Measurements from ENCODE around the gene RIC3.

The RIC3 gene

DNA sequence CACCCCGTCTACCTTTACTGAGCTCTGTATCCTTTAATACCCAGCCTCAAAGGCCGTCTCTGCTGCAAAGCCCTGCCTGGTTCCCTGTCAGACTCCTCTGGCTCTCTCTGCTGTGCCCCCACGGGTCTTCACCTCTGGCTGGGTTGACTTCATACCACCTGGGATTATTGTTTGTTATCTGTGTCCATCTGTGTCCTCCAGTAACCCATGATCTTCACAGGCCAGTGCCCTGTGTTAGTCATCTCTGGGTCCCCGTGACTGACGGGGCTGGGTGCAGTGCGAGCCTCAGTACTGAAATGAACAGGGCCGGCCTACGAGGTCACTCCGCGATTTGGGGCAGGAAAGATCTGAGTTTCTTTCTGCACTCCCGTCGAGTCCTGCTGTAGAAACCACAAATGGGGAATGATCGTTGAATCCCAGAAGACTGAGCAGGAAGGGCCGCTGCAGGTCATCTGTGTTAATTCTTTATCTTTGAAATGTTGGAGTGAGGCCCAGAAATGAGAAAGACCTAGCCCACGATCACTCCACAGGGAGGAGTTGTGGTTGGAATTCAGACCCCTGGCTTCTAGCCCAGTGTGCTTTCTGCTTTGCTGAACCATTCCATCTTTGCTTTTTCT is 100.1 kb downstream of the RIC3 start:
- DNase-seq (ENCODE audit: low read depth in 1 of 2, low spot score in 1 of 2), result no peak

DNA sequence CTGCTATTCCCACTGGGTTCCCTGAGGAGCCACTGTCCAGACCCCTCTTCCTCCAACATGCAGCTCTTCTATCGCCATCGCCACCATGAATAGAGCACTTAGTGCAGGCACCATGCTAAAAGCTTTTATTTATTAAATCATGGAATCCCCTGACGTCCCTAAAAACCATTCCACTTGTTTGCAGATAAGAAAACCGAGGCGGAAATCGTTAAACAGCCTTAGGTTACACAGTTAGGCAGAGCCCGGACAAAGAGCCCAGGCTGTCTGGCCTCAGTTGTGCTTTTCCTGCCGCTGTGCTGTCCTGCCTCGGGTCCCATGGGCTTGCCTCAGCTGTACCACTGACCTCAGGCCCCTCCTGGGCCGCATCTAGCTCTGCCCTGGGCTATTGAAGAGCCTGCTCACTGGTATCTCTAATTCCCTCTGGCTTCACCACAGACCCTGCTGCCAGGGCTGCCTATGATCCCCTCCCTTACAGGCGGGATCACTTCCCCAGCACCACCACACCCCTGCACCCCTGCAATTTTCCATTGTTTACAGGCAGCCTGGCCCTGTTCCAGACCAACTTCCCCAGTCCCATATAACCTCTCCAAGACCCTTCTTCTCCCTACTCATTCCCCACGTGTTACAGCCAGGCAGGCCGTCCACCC is 100.8 kb downstream of the RIC3 start:
- no peak for DNase-seq (ENCODE audit: low read depth in 1 of 2, low spot score in 1 of 2)

DNA sequence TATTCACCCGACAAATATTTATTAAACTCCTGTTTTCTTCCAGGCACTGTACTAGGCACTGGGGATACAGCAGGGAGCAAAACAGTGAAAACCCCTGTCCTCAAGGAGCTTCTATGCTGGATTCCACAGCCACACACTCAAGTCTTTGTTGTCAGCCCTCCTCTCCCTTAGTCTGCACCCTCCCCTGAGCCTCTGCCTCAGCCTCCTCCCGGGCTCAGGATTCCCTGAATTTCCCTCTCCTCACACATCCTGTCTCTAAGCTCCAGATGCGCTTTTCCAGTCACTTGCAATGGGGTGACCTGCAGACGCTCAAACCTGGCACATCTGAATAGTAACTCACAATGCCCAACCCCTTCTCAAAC is 101.3 kb downstream of the RIC3 start:
- DNase-seq (ENCODE audit: low read depth in 1 of 2, low spot score in 1 of 2), result no peak

DNA sequence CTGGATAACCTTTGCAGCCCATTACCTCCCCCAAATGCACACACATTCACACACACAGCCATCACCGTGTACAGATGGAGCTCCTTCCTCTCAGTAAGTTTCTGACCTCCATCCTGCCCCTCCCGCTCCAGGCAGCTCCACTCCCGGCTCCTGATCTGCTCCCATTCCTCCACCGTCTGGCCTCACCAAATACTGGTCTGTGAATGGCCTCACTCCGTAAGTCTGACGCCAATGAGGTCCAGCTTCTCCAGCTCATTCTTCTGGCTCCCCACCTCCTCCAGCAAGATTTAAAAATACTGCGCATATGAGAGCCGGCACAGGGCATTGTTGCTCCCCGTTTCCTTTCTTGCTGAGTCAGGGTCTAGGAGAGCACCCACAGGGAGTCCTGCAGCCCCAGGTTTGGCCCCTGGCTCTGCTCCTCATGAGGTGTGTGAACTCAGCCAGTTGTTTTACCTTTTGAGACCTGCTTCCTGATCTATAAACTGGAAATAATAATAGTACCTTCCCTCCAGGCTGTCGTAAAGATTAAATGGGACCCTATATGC is 101.8 kb downstream of the RIC3 start:
- no peak for DNase-seq (ENCODE audit: low read depth in 1 of 2, low spot score in 1 of 2)

DNA sequence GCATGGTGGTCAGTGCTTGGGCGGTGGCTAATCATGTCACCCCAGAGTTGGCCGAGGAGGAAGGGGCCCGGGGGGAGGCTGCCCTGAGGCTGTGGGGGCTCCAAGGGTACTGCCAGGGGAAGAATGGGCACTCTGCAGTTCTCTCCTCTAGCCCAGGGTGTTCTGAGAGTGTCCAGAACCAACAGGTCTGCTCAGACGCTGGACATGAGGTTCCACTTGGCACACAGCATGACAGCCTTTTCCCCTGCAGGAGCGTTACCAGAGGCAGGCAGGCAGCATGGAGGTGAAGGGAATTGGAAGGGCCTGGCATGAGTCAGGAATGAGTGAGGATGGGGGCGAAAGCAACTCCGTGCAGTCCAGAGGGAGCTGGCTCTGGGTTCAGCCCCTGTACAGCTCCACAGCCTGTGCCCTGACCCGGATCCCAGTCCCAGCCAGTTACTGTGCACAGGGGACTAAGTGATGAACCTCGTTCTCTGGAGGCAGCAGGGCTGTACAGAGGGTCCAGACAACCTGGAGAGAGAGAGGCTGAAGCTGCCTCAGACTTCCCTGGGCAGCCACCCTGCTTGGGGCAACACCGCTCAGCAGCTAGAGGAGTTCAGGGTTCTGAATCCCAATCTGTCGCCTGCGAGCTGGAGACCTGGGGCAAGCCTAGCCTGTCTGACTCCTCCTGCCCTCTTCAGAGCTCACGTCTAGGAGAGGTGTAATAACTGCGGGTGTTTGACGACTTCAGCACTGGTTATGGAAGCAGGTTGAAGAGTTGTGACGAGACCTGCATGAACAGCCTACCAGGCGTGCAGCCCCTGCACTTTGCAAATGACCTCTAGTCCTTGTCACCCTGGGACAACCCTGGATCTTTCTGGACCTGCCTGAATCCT is 102.6 kb downstream of the RIC3 start:
- no peak for DNase-seq (ENCODE audit: low read depth in 1 of 2, low spot score in 1 of 2)

DNA sequence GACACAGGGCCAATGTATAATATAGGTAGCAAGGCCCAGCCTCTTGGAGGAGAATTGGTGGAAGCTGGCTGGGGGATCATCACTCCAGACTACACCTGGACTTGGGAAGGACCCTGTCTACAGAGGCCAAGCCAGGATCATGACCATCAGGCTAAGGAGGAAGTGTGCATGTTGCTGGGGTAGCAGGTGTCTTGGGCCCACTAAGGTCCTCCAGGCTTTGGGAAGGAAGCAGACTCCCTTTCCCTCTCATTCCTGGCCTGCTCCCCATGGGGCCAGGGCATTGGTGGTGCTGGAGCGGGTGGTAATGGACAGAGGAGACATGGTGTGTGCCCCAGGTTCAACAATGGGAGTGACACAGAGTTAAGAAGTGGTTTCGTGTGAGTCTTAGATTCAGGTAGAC is 103.8 kb downstream of the RIC3 start:
- DNase-seq (ENCODE audit: low read depth in 1 of 2, low spot score in 1 of 2), result no peak

DNA sequence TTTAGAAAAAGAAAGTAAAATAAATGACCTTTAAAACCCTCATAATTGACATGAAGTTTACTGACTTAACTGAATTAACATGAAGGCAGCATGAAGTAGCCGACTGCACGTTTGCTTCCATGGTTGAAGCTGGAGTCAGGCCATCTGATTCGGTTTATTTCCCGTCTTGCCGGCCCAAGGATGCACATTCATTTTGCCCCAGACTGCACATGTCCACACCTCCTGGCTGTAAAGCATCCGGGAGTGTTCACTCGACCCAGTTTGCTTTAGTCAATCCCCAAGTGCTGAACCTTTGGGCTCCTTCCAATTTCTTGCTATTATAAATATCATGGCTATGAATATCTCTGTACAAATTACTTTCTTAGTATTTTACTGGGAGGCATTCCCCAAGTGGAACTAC is 105.5 kb downstream of the RIC3 start:
- no peak for DNase-seq (ENCODE audit: low read depth in 1 of 2, low spot score in 1 of 2)

DNA sequence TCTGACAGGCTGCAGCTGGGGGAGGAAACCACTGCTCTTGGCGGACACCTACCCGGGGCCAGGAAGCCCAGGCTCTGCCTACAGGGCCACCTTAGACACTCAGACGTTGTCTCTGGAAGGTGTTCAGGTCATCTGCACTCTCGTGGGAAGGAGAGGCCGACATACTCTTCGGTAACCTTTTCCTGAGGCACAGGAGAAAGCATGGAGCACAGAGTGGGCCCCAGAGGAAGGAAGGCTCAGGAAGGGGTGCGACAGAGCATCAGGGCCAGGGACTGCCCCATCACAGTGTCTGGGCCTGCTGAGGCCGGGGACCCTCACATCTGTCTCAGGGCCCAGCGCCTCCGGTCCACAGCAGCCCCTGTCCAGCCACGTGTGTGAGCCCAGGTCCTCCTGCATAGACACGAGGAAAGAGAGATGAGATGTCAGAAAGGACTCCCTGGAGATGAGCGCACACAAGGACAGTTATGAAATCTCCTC is 106.0 kb downstream of the RIC3 start:
- no peak for DNase-seq (ENCODE audit: low read depth in 1 of 2, low spot score in 1 of 2)

DNA sequence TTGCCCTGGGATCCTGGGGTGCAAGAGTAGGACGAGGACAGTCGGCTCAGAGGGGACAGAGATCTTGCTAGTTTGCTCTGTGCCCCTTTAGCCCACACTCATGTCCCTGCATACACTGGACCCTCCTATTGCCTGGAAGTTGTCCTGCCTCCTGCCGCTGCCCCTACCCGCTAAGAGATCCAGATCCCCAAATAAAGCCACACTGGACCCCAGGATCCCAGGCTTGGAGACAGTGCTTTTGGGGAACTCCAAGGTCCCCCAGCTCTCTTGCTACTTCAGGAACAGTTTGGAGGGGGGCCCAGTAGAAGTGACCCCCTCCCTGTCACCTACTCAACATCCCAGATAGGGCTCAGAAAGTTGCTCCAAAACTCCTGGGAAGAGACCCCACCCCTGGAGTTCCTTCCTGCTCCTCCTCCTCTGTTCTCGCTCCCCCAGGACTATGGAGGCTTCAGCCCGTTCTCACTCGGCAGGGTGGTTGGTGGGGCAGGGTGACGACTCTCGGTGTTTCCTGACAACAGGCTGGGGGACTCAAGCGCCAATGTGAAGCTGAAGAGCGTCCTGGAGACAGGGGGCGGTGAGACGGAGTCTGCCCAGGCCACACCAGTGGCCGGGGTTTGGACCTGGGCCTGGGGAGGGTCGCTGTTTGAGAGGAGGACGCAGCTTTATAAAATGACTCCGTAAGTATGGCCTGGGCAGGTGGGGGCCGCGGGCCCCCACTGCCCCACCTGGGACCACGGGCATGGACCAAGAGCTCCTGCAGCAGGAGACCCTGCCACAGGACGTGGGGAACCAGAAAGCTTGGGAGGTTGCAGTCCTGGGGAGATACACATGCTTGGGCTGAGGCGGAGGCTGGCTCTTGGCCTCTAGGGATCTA is 107.0 kb downstream of the RIC3 start:
- DNase-seq (ENCODE audit: low read depth in 1 of 2, low spot score in 1 of 2), result no peak

DNA sequence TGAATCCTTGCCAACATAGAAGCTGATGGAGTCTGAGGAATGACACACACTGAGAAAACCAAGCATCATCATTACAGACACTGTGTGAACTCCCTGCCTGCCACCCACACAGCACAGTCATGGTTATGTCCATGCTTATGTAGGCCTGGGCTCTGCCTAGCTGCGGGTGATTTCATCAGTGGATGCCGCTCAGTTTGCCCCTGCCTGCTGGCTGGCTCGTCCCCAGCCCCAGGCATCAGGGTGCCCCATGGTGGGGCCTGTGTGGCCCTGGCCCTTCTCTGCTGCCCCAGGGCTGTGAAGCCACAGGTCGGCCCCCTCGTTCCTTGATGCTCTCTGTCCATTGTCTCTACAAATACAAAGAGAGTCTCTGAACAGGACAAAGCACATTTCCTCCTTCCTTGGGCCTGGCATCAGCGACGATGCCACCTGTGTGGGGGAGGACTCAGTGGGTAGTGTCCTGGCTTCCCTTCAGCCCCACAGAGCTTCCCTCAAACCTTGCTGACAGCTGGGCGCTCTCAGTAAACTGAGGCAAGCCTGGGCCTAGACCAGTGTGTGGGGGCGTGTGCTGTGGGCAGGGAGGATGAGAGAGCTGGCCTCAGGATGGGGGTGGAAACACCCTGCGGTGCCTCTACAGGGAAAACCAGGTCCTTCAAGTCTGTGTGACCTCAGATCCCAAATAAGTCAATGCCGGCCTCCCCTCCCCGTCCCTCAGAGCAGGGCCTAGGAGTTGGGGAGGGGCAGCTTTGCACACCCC is 107.8 kb downstream of the RIC3 start:
- DNase-seq (ENCODE audit: low read depth in 1 of 2, low spot score in 1 of 2), result no peak

DNA sequence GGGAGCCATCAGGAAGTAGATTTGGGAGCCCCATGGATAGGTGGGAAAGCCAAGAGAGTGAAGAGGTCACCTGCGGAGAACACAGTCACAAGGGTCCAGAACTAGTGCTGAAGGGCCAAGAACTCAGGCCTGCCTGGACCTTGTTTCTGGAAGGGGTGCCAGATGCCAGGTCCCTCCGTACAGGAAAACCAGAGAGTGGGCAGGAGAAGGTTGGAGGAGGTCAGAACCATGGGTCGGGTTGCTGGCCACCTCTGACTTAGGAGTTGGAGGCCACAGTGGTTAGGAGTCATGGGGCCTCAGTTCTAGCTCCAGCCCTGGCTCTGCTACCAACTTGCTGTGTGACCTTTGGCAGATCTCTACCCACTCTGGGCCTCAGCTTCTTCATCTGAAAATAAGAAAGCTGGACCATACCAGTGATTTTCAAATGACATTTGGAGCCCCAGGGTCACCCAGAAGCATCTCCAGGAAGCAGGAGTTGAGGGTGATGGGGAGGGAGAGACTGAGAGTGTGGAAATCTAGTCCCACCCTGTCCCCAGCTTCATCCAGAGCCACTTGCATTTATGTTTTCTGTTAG is 108.6 kb downstream of the RIC3 start:
- no peak for DNase-seq (ENCODE audit: low read depth in 1 of 2, low spot score in 1 of 2)

DNA sequence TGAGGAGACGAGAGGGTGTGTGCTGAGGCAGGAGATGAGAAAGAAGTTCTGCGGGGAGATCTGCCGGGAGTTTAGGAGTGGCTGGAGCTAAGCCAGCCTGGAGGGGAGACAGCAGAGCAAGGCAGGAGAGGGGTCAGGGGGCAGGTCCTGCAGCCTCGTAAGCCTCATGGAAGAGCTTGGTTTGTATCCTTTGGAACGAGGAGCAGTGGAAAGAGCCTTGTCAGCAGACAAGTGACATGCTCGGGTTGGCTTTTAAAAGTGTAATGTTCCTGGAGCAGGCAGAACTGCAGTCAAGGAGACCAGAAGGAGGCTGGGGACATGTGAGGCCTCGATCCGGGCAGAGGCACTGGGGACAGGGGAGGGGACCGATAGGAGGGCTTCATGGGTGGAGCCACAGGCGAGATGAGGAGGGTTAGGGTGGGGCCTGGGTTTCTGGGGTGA is 109.2 kb downstream of the RIC3 start:
- no peak for DNase-seq (ENCODE audit: low read depth in 1 of 2, low spot score in 1 of 2)

DNA sequence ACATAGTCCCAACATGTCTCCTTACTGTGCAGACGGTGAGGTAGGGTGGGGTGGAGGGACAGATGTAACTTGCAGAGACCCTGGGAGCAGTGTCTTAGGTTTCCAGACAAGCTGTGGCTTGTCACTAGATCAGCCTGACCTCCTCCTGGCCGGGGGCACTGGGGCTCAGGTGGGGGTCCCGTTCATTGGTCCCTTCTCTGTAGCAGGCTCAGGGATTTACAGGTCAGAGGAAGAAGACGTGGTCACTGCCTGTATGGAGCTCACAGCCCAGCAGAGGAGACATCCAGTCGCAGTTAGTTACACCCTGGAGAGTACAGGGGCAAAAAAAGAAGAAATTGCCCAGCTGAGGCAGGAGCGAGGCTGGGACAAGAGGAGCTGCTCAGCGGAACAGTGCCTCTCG is 109.8 kb downstream of the RIC3 start:
- DNase-seq (ENCODE audit: low read depth in 1 of 2, low spot score in 1 of 2), result no peak

DNA sequence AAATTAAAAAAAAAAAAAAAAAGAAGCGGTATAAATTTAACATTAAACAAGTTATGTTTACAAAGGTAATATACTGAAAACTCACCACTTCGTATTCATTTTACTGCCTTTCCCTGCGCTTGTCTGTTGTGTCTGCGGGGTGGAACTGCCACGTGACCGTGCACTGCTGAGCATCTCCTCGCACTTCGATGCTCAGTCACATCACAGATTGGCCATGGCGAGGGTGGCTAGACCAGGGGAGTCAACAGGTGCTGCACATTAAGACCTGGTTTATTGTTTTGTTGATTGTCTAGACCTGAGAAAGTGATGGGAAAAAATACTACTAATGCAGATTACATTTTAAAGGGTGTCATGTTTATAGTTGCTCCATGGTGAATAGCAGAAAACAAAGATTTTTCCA is 110.6 kb downstream of the RIC3 start:
- no peak for DNase-seq (ENCODE audit: low read depth in 1 of 2, low spot score in 1 of 2)

DNA sequence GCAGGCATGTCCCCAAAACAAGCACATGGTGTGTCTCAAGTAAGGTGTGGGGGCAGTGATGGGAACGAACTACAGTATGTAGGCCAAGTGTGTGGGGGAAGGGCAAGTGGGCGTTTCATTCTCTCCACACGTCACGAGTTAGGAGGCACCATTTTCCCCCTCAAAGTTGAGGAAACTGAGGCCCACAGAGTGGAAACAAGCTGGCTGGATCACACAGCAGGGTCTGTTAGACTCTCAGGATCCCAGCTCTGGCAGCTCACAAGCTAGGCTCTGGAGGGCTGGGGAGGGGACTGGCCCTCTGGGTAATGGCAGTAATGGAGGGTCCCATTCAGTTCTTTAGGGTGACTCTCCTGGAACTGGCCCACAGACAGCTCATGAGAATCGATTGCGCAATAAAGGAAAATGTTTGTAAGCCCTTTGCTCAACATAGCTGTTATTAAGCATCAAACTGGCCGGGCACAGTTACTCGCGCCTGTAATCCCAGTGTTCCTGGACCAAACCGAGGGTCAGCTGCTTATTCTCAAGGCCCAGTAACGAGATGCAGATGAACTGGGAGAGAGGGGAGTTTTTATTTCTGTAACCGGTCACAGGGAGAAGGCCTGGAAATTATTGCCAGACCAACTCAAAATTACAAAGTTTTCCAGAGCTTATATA is 111.9 kb downstream of the RIC3 start:
- DNase-seq (ENCODE audit: low read depth in 1 of 2, low spot score in 1 of 2), result no peak
